GM12865 (cell line): ENCODE measurements around the gene RFXANK.

Experiments used
- DNase-seq: peaks from one replicate; pipeline ENCODE4 v3.0.0; 2010; ENCODE audit warnings: low read depth
- H3K4me3 ChIP-seq: 2 replicates; pipeline ENCODE4 v1.5.1; 2011; ENCODE audit warnings: mild to moderate bottlenecking, low read depth, low read length, control low read depth
- TF ChIP-seq, protein P1 (sequence below): IDR thresholded peaks from 2 replicates; pipeline ENCODE4 v1.5.1; 2011; ENCODE audit warnings: low read length, control low read depth, low read depth, inconsistent platforms; ENCODE audit not compliant: insufficient read depth; ENCODE audit errors: missing control alignments

The RFXANK gene

DNA sequence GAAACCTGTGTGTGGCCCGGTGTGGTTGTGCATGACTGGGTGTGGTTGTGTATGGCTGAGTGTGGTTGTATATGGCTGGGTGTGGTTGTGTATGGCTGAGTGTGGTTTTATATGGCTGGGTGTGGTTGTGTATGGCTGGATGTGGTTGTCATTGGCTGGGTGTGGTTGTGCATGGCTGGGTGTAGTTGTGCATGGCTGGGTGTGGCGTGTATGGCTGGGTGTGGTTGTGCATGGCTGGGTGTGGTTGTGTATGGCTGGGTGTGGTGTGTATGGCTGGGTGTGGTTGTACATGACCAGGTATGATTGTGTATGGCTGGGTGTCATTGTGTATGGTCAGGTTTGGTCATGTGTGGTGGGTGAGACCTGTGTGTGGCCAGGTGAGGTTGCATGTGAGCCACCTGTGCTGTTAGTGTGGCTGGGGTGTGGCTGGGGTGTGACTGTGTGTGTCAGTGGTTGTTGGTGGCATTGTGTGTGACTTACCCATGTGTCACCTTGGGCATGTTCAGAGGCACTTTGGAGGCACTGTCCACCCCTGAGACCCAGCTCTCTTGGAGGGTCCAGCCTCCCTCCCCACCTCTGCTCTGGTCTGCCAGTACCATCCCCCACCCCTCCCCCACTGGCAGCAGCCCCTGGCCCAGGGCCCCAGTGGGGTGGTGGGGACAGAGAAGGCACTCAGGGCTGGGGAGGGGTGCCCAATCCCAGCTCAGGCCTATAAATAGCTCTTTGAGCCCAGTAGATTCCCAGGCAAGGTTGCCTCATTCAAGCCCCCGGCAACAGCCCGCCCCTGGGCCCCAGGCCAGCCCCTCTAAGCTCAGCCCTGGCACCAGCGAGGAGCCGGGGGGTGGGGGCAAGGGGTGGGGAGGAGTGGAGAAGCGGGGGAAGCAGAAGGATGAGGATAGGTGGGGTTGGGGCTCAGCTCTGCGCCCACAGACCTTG lies 15.8 kb downstream of the RFXANK start:
- H3K4me3 ChIP-seq = no peak overlapping the region
- DNase-seq = no peak
- TF ChIP-seq, protein P1, sequence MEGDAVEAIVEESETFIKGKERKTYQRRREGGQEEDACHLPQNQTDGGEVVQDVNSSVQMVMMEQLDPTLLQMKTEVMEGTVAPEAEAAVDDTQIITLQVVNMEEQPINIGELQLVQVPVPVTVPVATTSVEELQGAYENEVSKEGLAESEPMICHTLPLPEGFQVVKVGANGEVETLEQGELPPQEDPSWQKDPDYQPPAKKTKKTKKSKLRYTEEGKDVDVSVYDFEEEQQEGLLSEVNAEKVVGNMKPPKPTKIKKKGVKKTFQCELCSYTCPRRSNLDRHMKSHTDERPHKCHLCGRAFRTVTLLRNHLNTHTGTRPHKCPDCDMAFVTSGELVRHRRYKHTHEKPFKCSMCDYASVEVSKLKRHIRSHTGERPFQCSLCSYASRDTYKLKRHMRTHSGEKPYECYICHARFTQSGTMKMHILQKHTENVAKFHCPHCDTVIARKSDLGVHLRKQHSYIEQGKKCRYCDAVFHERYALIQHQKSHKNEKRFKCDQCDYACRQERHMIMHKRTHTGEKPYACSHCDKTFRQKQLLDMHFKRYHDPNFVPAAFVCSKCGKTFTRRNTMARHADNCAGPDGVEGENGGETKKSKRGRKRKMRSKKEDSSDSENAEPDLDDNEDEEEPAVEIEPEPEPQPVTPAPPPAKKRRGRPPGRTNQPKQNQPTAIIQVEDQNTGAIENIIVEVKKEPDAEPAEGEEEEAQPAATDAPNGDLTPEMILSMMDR = no peak

DNA sequence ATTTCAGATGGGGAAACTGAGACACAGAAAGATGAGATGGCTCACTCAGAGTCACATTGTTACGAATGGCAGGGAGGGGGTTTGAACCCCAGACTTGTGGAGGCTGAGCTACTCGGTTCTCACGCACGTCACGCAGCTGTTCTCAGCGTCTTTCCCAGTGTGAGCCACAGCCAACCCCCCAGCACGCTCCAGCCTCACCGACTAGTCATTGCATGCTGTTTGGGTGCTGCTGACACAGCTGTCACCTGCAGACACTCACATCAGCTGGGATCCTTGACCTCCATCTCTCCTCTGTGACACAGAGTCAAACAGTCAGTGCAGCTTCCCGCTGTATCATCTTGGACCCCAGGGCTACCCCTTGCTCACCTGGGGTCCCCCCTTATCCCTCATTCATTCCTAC lies 17.3 kb downstream of the RFXANK start:
- TF ChIP-seq, protein P1 = no peak
- H3K4me3 ChIP-seq = no peak overlapping the region
- peak; percentile 41 for DNase-seq

DNA sequence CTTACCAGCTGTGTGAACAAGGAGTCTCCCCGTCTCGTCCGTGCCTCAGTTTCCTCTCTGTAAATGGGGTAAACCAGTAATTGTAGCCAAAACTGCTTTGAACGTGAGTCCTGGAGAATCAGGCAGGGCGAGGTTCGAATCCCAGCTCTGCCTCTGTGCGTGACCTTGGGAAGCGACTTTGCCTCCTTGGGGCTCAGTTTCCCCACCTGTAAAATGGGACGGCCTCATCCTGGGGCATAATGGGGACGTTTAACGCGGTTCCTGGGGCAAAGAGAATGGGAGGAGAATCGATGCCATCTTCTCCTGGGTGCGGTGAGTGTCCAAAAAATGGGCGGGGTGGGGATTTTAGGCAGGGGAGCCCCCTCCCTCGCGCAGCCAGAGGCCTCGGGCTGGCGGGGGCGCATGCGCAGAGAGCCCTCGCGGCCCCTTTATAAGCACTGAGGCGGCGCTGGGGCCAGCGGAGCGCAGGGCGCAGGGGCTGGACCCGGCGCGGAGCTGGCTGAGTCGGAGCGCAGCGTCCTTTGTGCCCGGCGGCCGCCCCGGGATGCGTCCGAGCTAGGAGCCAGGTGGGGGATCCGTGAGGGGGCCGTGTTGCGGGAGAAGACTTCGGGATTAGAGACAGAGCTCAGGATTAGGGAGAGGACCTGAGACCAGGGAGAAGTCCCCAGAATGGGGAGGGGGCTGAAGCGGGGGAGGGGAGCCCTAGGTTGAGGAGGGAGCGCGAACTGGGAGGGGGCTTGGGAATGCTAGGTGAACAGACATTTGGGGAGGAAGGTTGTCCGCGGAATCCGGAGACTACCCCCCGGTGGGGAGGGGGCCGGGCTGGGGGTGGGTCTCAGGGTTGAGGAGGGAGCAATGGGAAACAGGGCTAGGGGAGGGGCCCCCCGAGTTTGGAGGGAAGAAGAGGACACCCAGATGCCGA lies 19.7 kb downstream of the RFXANK start, which contains the start of gene NCAN:
NCAN (plus strand) TSS at position 460 of the 922 bp plus-strand sequence. CDS start 4,996 bp downstream, outside the sequence.
- H3K4me3 ChIP-seq = no peak within 1 kb of the TSS
- no peak for DNase-seq
- TF ChIP-seq, protein P1 = no peak

DNA sequence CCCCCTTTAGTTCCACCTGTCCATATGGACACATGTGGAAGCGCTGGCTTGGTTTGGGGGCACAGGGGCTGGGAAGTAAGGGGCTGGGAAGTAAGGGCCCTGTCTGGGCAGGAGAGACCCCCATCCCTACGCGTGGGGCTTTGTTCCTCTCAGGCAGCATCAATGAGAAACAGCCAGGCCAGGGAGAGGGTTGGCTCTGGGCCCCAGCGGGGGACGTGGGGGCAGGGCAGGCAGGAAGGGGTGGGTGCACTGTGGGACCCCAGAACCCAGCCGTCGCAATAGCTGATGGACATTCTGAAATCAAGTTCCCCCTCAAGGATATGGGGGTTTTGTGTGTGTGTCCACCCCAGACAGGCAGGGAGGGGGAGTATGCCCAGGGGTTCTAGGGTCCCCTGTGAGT lies 20.9 kb downstream of the RFXANK start:
- H3K4me3 ChIP-seq = no peak overlapping the region
- TF ChIP-seq, protein P1 = no peak
- DNase-seq = no peak

DNA sequence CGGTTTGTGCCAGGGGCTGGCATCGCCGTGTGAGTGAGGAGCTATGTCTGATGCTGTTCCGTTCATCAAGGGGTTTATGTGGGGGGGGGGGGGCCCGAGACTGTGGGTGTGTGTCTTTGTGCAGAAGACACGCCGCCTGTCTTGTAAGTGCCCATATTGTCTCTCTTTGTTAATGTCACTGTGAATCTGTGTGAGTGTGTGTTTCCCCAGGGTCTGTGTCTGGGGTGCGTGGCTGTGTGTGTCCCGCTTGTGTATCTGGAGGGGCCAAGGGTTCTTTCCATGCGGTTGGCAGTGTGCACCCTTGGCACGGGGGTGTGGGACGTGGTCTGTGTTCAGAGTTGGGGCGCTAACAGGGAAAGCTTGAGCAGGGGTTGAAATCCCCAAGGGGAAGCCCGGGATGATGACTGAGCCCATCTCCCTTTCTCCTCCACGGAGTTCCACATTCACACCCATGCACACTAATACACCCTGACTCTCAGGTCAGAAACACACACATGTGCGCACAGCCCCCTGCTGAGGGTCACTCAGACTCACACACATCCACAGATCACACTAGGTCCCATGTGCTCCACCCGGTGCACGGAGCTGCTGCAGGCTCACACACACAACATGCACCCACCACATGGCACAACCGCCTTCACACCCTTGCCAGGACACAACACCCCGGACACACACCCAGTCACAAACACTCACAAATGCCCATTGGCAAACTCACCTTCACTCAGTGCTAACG lies 21.5 kb downstream of the RFXANK start:
- H3K4me3 ChIP-seq = no peak overlapping the region
- no peak for DNase-seq
- TF ChIP-seq, protein P1 = no peak

DNA sequence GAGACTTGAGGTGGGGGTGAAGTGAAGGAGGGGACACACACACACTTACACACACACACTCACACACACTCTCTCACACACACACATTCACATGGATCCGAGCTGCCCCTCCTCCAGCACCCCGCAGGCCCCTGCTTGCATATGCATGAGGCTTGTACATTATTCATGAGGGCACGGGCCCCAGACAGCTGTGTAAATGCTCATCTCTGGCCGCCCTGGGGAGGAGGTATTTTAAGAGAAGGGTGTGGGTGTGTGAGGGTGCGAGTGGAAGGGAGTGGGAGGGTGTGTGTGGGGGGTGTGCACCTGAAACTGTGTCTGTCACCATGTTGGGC lies 22.1 kb downstream of the RFXANK start:
- TF ChIP-seq, protein P1 = no peak
- H3K4me3 ChIP-seq = no peak overlapping the region
- DNase-seq = peak; percentile 28
